ENCODE data around the gene ADCY4.

The ADCY4 gene

GRCh38 chr14:24331731-24332267 is 3.1 kb downstream of the ADCY4 start:
- TF ChIP-seq RARB (CRISPR knock-in tag; IDR thresholded peaks at IDR 0.05), result no peak
- TF ChIP-seq ZFP30 (CRISPR knock-in tag; IDR thresholded peaks at IDR 0.05), result no peak
- no peak for TF ChIP-seq SNAI2 (CRISPR knock-in tag; IDR thresholded peaks at IDR 0.05)
- no peak for TF ChIP-seq PPARA (CRISPR knock-in tag; IDR thresholded peaks at IDR 0.05; ENCODE audit: borderline replicate concordance)
- TF ChIP-seq ZFP3 (CRISPR knock-in tag; IDR thresholded peaks at IDR 0.05), result no peak
- TF ChIP-seq ZC3H10 (CRISPR knock-in tag; IDR thresholded peaks at IDR 0.05), result no peak
- TF ChIP-seq OSR1 (CRISPR knock-in tag; IDR thresholded peaks at IDR 0.05), result no peak
- no peak for TF ChIP-seq ESRRG (CRISPR knock-in tag; IDR thresholded peaks at IDR 0.05)
- TF ChIP-seq ZNF70 (CRISPR knock-in tag; IDR thresholded peaks at IDR 0.05), result no peak
- peak; percentile 1; the same call in 2 of the 3 replicates for ATAC-seq

DNA sequence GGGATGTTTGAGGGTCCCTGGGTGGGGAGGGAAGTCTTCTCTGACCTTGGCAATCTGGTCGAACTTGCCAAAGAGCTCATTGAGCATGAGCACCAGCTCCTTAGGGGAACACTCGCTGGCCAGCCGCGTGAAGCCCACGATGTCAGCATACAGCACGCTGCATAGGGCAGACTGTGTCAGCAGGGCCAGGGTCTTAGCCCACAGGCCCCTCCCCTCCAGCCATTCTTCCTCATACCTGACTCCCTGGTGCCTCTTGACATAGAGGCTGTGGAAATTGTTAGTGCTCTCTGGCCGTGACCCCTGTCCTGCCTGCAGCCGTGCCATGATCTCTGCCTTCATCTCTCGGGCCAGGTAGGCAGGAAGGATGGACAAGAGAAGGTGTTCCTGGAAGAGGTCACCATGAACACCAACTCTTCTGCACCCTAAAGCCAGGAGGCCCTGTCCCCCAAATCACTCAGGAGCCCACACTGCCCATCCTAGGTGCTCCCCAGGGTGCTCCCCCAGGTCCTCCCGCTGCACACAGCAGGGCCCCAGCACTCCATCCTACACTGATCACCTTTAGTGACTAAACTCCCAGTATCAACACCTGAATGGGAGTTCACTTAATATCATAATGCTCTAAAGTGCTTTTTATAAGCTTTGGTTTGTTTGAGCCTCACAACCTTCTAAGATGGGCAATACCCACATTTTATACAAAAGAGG is 3.7 kb downstream of the ADCY4 start:
- TF ChIP-seq OSR1 (CRISPR knock-in tag; IDR thresholded peaks at IDR 0.05) (no peak), ZNF70 (CRISPR knock-in tag; IDR thresholded peaks at IDR 0.05) (no peak), CSDC2 (CRISPR knock-in tag; IDR thresholded peaks at IDR 0.05) (no peak), ESRRG (CRISPR knock-in tag; IDR thresholded peaks at IDR 0.05) (no peak), ZFP30 (CRISPR knock-in tag; IDR thresholded peaks at IDR 0.05) (no peak), BACH2 (CRISPR knock-in tag; IDR thresholded peaks at IDR 0.05; ENCODE audit: borderline replicate concordance) (no peak), POU6F1 (CRISPR knock-in tag; IDR thresholded peaks at IDR 0.05; ENCODE audit: borderline replicate concordance, low read depth) (no peak), ZC3H10 (CRISPR knock-in tag; IDR thresholded peaks at IDR 0.05) (no peak), ISL1 (CRISPR knock-in tag; IDR thresholded peaks at IDR 0.05) (no peak), RARB (CRISPR knock-in tag; IDR thresholded peaks at IDR 0.05) (no peak), GLIS3 (CRISPR knock-in tag; IDR thresholded peaks at IDR 0.05) (no peak), ZNF565 (CRISPR knock-in tag; conservative IDR thresholded peaks at IDR 0.05; ENCODE audit: low read depth) (no peak), SNAI2 (CRISPR knock-in tag; IDR thresholded peaks at IDR 0.05) (no peak), ZFP3 (CRISPR knock-in tag; IDR thresholded peaks at IDR 0.05) (no peak), PATZ1 (CRISPR knock-in tag; IDR thresholded peaks at IDR 0.05; ENCODE audit: borderline replicate concordance) (no peak), TOX (CRISPR knock-in tag; IDR thresholded peaks at IDR 0.05; ENCODE audit: borderline replicate concordance) (no peak), ZNF8 (CRISPR knock-in tag; IDR thresholded peaks at IDR 0.05) (no peak)
- TF ChIP-seq, protein P1, sequence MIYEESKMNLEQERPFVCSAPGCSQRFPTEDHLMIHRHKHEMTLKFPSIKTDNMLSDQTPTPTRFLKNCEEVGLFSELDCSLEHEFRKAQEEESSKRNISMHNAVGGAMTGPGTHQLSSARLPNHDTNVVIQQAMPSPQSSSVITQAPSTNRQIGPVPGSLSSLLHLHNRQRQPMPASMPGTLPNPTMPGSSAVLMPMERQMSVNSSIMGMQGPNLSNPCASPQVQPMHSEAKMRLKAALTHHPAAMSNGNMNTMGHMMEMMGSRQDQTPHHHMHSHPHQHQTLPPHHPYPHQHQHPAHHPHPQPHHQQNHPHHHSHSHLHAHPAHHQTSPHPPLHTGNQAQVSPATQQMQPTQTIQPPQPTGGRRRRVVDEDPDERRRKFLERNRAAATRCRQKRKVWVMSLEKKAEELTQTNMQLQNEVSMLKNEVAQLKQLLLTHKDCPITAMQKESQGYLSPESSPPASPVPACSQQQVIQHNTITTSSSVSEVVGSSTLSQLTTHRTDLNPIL (CRISPR knock-in tag; IDR thresholded peaks at IDR 0.05; ENCODE audit: low read depth), result no peak
- no peak for ATAC-seq

GRCh38 chr14:24329736-24330135 is 5.1 kb downstream of the ADCY4 start:
- no peak for ATAC-seq
- TF ChIP-seq ARNTL (CRISPR knock-in tag; IDR thresholded peaks at IDR 0.05; ENCODE audit: borderline replicate concordance, low read depth), result no peak
- TF ChIP-seq ZNF70 (CRISPR knock-in tag; IDR thresholded peaks at IDR 0.05), result no peak
- no peak for TF ChIP-seq TCF4 (CRISPR knock-in tag; IDR thresholded peaks at IDR 0.05; ENCODE audit: borderline replicate concordance)
- no peak for TF ChIP-seq TOX (CRISPR knock-in tag; IDR thresholded peaks at IDR 0.05; ENCODE audit: borderline replicate concordance)
- TF ChIP-seq, protein P2, sequence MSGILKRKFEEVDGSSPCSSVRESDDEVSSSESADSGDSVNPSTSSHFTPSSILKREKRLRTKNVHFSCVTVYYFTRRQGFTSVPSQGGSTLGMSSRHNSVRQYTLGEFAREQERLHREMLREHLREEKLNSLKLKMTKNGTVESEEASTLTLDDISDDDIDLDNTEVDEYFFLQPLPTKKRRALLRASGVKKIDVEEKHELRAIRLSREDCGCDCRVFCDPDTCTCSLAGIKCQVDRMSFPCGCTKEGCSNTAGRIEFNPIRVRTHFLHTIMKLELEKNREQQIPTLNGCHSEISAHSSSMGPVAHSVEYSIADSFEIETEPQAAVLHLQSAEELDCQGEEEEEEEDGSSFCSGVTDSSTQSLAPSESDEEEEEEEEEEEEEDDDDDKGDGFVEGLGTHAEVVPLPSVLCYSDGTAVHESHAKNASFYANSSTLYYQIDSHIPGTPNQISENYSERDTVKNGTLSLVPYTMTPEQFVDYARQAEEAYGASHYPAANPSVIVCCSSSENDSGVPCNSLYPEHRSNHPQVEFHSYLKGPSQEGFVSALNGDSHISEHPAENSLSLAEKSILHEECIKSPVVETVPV (CRISPR knock-in tag; IDR thresholded peaks at IDR 0.05), result no peak
- no peak for TF ChIP-seq ZFP3 (CRISPR knock-in tag; IDR thresholded peaks at IDR 0.05)
- TF ChIP-seq ZC3H10 (CRISPR knock-in tag; IDR thresholded peaks at IDR 0.05), result no peak
- TF ChIP-seq, protein P3, sequence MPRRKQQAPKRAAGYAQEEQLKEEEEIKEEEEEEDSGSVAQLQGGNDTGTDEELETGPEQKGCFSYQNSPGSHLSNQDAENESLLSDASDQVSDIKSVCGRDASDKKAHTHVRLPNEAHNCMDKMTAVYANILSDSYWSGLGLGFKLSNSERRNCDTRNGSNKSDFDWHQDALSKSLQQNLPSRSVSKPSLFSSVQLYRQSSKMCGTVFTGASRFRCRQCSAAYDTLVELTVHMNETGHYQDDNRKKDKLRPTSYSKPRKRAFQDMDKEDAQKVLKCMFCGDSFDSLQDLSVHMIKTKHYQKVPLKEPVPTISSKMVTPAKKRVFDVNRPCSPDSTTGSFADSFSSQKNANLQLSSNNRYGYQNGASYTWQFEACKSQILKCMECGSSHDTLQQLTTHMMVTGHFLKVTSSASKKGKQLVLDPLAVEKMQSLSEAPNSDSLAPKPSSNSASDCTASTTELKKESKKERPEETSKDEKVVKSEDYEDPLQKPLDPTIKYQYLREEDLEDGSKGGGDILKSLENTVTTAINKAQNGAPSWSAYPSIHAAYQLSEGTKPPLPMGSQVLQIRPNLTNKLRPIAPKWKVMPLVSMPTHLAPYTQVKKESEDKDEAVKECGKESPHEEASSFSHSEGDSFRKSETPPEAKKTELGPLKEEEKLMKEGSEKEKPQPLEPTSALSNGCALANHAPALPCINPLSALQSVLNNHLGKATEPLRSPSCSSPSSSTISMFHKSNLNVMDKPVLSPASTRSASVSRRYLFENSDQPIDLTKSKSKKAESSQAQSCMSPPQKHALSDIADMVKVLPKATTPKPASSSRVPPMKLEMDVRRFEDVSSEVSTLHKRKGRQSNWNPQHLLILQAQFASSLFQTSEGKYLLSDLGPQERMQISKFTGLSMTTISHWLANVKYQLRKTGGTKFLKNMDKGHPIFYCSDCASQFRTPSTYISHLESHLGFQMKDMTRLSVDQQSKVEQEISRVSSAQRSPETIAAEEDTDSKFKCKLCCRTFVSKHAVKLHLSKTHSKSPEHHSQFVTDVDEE (CRISPR knock-in tag; IDR thresholded peaks at IDR 0.05), result no peak

Measured in SK-N-SH treated with all-trans-retinoic acid at 6 μM for 48 hours (cell line).